OCI-LY3 (cell line): ENCODE data around the gene ERAS.

Experiments
- EZH2phosphoT487 ChIP-seq: fragments of 200-600 bp; shearing (Covaris generic); IDR thresholded peaks from 2 replicates; pipeline ENCODE4 v1.6.1; 2018; ENCODE audit warnings: antibody characterized with exemption, mixed run types, low read depth
- TF ChIP-seq, protein P1 (sequence below): fragments of 200-600, 300-600 bp; sonication (generic); IDR thresholded peaks from 2 replicates; pipeline ENCODE4 v1.5.1; 2014; ENCODE audit warnings: antibody characterized with exemption, low read length, low read depth

DNA sequence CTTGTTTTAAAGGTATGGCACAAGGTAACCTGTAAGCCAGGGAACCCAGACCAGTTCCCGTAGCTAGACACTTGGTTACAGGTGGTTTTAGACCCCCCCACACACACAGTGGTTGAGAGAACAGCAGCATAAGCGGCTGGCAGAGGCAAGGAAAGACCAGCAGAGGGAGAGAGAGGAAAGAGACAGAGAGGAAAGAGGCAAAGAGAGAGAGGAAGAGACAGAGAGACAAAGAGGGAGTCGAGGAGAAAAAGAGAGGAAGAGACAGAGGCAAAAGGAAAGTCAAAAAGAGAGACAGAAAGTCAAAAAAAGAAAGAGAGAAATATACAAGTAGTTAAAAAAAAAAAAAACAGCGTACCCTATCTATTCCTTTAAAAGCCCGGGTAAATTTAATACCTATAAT, 28.6 kb downstream of the ERAS start:
- TF ChIP-seq, protein P1, sequence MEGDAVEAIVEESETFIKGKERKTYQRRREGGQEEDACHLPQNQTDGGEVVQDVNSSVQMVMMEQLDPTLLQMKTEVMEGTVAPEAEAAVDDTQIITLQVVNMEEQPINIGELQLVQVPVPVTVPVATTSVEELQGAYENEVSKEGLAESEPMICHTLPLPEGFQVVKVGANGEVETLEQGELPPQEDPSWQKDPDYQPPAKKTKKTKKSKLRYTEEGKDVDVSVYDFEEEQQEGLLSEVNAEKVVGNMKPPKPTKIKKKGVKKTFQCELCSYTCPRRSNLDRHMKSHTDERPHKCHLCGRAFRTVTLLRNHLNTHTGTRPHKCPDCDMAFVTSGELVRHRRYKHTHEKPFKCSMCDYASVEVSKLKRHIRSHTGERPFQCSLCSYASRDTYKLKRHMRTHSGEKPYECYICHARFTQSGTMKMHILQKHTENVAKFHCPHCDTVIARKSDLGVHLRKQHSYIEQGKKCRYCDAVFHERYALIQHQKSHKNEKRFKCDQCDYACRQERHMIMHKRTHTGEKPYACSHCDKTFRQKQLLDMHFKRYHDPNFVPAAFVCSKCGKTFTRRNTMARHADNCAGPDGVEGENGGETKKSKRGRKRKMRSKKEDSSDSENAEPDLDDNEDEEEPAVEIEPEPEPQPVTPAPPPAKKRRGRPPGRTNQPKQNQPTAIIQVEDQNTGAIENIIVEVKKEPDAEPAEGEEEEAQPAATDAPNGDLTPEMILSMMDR = peak; percentile 33
- no peak for TF ChIP-seq EZH2phosphoT487
